ENCODE results near the gene PAH. TPM values are rescaled to one million over a fixed set of nuclear protein-coding genes. Genes with fewer than 3 reads are reported as not detected.

Gene PAH
- total and polyA plus RNA-seq, 9 donors, result 0.23 to 2.6 (median 1.3) TPM; not detected in 4

DNA sequence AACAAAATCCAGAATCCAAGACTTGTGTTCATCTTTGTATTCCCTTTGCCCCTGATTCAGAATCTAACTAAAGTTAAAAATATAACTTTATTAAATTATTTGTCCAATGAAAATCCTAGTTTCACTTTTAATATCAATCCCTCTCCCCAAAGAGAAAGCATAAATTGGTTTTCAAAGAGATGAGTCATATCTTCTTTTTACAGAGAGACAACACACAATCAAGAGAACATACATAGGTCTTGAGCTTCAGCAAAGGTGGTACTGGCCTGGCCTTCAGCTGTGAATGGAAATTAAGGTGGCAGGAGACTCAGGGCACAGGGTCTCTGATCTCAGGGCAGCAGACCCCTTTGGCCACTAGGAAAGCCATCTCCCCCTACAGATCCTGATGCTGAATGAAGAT is 36.2 kb upstream of the PAH start:
- no peak for DNase-seq
- TF ChIP-seq EP300 (IDR thresholded peaks at IDR 0.05), result no peak
- TF ChIP-seq POLR2A (IDR thresholded peaks at IDR 0.05), result no peak
- TF ChIP-seq, protein P1, sequence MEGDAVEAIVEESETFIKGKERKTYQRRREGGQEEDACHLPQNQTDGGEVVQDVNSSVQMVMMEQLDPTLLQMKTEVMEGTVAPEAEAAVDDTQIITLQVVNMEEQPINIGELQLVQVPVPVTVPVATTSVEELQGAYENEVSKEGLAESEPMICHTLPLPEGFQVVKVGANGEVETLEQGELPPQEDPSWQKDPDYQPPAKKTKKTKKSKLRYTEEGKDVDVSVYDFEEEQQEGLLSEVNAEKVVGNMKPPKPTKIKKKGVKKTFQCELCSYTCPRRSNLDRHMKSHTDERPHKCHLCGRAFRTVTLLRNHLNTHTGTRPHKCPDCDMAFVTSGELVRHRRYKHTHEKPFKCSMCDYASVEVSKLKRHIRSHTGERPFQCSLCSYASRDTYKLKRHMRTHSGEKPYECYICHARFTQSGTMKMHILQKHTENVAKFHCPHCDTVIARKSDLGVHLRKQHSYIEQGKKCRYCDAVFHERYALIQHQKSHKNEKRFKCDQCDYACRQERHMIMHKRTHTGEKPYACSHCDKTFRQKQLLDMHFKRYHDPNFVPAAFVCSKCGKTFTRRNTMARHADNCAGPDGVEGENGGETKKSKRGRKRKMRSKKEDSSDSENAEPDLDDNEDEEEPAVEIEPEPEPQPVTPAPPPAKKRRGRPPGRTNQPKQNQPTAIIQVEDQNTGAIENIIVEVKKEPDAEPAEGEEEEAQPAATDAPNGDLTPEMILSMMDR (IDR thresholded peaks at IDR 0.05), result no peak
- Histone ChIP-seq H3K36me3 (no peaks in the 10 kb centered on the region), H3K9me3 (no peaks in the 10 kb centered on the region), H3K27ac (no peak overlapping the region), H3K4me3 (no peak overlapping the region), H3K27me3 (no peaks in the 10 kb centered on the region), H3K4me1 (ENCODE audit: insufficient read depth) (peaks cover 1% of the 10 kb centered on the region)
- intact Hi-C loops (cut with DNase I), result loop anchor here in 2 of 4 donors (5.0 to 10.0 kb wide), 2 partner anchors 594 to 602 kb away; no protein-coding TSS in a partner anchor

DNA sequence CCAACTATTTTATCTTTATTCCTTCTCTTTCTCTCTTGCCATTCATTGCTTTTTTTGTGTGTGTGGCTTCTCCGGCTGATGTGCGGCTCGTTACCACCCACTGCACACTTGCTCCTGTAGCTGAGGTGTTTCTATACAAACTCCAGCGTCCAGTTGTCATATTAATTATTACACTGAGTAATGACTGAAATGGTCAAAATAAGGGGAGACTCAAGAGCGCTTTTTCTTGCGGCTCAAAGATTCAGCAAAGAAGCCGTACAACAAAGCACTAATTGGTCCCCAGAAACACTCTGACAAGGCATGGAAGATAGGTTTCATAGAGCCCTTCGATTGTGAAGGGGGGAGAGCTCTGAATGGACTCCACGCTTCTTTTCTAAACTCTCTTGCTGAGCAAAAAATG is 34.8 kb upstream of the PAH start:
- Histone ChIP-seq H3K27ac (no peak overlapping the region), H3K27me3 (no peaks in the 10 kb centered on the region), H3K4me3 (no peak overlapping the region), H3K36me3 (no peaks in the 10 kb centered on the region), H3K4me1 (ENCODE audit: insufficient read depth) (peaks cover 1% of the 10 kb centered on the region), H3K9me3 (no peaks in the 10 kb centered on the region)
- 30 to 49% (median 37%) methylated on average over 9 of the region's 9 CpGs for WGBS, 3 donors
- DNase-seq, result no peak
- intact Hi-C loops (cut with DNase I), result loop anchor here in 2 of 4 donors (5.0 to 10.0 kb wide), 2 partner anchors 595 to 603 kb away; no protein-coding TSS in a partner anchor
- TF ChIP-seq EP300 (IDR thresholded peaks at IDR 0.05) (no peak), POLR2A (IDR thresholded peaks at IDR 0.05) (no peak)
- TF ChIP-seq, protein P1 (IDR thresholded peaks at IDR 0.05), result no peak

DNA sequence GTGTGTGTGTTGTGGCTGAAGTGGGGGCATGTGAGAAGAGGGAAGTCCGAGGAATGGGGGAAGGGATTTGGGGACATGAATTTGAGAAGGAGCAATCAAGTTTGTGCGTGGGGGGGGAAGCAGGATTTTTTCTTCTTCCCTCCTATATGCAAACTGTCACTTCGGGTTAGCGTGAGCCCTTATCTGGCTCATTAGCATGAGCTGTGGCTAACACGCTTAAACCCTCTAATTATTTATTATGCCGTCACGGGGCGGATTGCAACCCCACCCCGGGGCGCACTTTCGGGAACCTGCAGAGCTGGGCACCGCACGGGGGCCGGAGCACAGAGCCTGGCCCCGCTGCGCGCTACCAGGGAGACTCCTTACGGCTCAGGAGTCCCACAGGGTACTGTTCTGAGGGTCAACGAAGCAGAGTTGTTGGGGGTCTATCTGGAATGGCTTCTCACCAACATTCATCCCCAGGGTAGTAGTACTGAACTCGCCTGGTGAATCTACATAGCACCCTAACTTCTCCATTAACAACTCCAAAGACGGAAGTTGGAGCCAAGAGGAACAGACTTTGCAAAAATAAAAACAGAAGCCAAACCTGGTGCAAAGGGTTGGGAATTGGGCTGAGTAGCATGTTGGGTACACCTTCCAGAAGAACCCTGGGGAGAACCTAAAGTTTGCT is 34.0 kb upstream of the PAH start:
- Histone ChIP-seq H3K9me3 (no peaks in the 10 kb centered on the region), H3K4me1 (ENCODE audit: insufficient read depth) (peaks cover under 1% of the 10 kb centered on the region), H3K27ac (no peak overlapping the region), H3K27me3 (no peaks in the 10 kb centered on the region), H3K36me3 (no peaks in the 10 kb centered on the region), H3K4me3 (no peak overlapping the region)
- no peak for DNase-seq
- TF ChIP-seq EP300 (IDR thresholded peaks at IDR 0.05), result no peak
- no peak for TF ChIP-seq POLR2A (IDR thresholded peaks at IDR 0.05)
- TF ChIP-seq, protein P1 (IDR thresholded peaks at IDR 0.05), result no peak
- WGBS, 3 donors, result 3 to 9% (median 4%) methylated on average over 21 of the region's 21 CpGs
- intact Hi-C loops (cut with DNase I), result loop anchor here in 2 of 4 donors (5.0 to 10.0 kb wide), 2 partner anchors 596 to 604 kb away; no protein-coding TSS in a partner anchor

DNA sequence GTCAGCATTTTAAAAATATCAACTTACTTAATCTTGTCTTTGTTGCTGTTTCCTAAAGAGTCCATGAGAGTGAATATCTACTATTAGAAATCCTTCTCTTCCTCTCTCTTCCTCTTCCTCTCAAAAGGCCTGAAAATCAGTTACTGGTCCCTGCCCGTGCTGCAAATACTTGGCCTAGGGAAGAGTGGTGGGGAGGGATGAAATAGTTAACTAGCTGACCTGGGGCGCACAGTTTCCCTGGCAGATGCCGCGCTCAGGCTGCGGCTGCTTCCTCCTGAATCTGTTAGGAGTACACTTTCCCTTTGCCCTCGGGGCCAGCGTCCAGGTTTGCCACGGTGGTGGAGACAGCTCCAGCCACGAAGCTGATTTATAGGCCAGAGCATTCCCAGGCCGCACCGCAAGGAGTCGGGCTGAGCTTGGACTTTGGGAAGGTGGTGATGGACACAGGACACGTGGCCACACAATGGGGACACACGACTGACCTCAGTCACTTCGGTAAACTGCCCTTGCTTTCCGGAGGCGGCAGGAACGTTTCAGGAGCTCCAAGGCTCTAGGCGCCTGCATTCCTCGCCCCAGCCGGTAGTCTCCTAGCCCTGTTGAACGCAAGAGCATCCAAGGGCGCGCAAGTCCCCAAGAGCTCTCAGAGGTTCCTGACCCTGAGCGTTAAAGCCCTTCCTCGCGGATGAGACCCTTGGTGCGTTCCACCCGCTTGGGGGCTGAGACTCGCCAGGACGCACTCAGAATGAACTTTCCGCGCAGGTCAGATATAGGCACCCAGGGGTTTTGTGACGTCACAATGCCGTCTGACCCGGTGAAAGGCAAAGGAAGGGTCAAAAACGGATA is 33.3 kb upstream of the PAH start:
- H3K4me3 ChIP-seq, result no peak overlapping the region
- DNase-seq, result no peak
- WGBS, 3 donors, result 2 to 3% (median 2%) methylated on average over 37 of the region's 37 CpGs
- H3K9me3 ChIP-seq, result no peaks in the 10 kb centered on the region
- no peak for TF ChIP-seq POLR2A (IDR thresholded peaks at IDR 0.05)
- TF ChIP-seq, protein P1 (IDR thresholded peaks at IDR 0.05), result no peak
- no peak for TF ChIP-seq EP300 (IDR thresholded peaks at IDR 0.05)
- H3K27me3 ChIP-seq, result no peaks in the 10 kb centered on the region
- no peaks in the 10 kb centered on the region for H3K4me1 ChIP-seq (ENCODE audit: insufficient read depth)
- H3K36me3 ChIP-seq, result no peaks in the 10 kb centered on the region
- H3K27ac ChIP-seq, result no peak overlapping the region
- intact Hi-C loops (cut with DNase I), result loop anchor here in 2 of 4 donors (5.0 to 10.0 kb wide), 2 partner anchors 597 to 604 kb away; no protein-coding TSS in a partner anchor
